ENCODE measurements around the gene ART5.

The ART5 gene

GRCh38 chr11:3641701-3642070 is at the start of gene ART5:
ART5 (minus strand) TSS chr11:3641992; CDS start chr11:3641862, 130 bp downstream.
- no peak for DNase-seq (ENCODE audit: low read depth)

- DNase-seq (ENCODE audit: low read depth): no peak
Measured at GRCh38 chr11:3686751-3687150, 45.0 kb upstream of the ART5 start.

- DNase-seq (ENCODE audit: low read depth): no peak
Measured at GRCh38 chr11:3685923-3686322, 44.1 kb upstream of the ART5 start.

- DNase-seq (ENCODE audit: low read depth): no peak
Measured at GRCh38 chr11:3684819-3685172, 43.0 kb upstream of the ART5 start.

GRCh38 chr11:3684129-3684818 is 42.5 kb upstream of the ART5 start:
- DNase-seq (ENCODE audit: low read depth): no peak

- DNase-seq (ENCODE audit: low read depth): no peak
Measured at GRCh38 chr11:3683039-3683438, 41.2 kb upstream of the ART5 start.

- no peak for DNase-seq (ENCODE audit: low read depth)
Measured at GRCh38 chr11:3679077-3679476, 37.3 kb upstream of the ART5 start.

- no peak for DNase-seq (ENCODE audit: low read depth)
Measured at GRCh38 chr11:3675971-3676370, 34.2 kb upstream of the ART5 start.

- DNase-seq (ENCODE audit: low read depth): no peak
Measured at GRCh38 chr11:3674189-3674588, 32.4 kb upstream of the ART5 start.

GRCh38 chr11:3671334-3672254 is 29.8 kb upstream of the ART5 start, which contains the start of gene CHRNA10:
CHRNA10 (minus strand) TSS chr11:3671384; CDS start chr11:3671312, 72 bp downstream.
- DNase-seq (ENCODE audit: low read depth): no peak

- DNase-seq (ENCODE audit: low read depth): no peak
Measured at GRCh38 chr11:3669742-3670183, 28.0 kb upstream of the ART5 start.

- DNase-seq (ENCODE audit: low read depth): no peak
Measured at GRCh38 chr11:3669128-3669527, 27.3 kb upstream of the ART5 start.

- no peak for DNase-seq (ENCODE audit: low read depth)
Measured at GRCh38 chr11:3667149-3668035, 25.6 kb upstream of the ART5 start.

- DNase-seq (ENCODE audit: low read depth): no peak
Measured at GRCh38 chr11:3666023-3666530, 24.3 kb upstream of the ART5 start.

- DNase-seq (ENCODE audit: low read depth): no peak
Measured at GRCh38 chr11:3665336-3666022, 23.7 kb upstream of the ART5 start.

GRCh38 chr11:3664032-3664630 is 22.3 kb upstream of the ART5 start:
- no peak for DNase-seq (ENCODE audit: low read depth)

- DNase-seq (ENCODE audit: low read depth): no peak
Measured at GRCh38 chr11:3662856-3663255, 21.1 kb upstream of the ART5 start.

GRCh38 chr11:3660960-3661359 is 19.2 kb upstream of the ART5 start:
- no peak for DNase-seq (ENCODE audit: low read depth)

GRCh38 chr11:3659595-3660515 is 18.1 kb upstream of the ART5 start:
- DNase-seq (ENCODE audit: low read depth): no peak

- DNase-seq (ENCODE audit: low read depth): no peak
Measured at GRCh38 chr11:3658252-3658651, 16.5 kb upstream of the ART5 start.
